ENCODE data around the gene TOR3A.

GRCh38 chr1:179083533-179083932 is 1.7 kb downstream of the TOR3A start:
- no peak for TF ChIP-seq EZH2 (IDR thresholded peaks at IDR 0.05; ENCODE audit: low read length, unreplicated experiment)
- TF ChIP-seq, protein P1, sequence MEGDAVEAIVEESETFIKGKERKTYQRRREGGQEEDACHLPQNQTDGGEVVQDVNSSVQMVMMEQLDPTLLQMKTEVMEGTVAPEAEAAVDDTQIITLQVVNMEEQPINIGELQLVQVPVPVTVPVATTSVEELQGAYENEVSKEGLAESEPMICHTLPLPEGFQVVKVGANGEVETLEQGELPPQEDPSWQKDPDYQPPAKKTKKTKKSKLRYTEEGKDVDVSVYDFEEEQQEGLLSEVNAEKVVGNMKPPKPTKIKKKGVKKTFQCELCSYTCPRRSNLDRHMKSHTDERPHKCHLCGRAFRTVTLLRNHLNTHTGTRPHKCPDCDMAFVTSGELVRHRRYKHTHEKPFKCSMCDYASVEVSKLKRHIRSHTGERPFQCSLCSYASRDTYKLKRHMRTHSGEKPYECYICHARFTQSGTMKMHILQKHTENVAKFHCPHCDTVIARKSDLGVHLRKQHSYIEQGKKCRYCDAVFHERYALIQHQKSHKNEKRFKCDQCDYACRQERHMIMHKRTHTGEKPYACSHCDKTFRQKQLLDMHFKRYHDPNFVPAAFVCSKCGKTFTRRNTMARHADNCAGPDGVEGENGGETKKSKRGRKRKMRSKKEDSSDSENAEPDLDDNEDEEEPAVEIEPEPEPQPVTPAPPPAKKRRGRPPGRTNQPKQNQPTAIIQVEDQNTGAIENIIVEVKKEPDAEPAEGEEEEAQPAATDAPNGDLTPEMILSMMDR (conservative IDR thresholded peaks at IDR 0.05; ENCODE audit: low read depth, low read length): no peak

All from PC-3 (cell line).